Measurements from ENCODE around the gene ZDHHC1. TPM values are rescaled to one million over a fixed set of nuclear protein-coding genes. Genes with fewer than 3 reads are reported as not detected.

The ZDHHC1 gene
- total RNA-seq, 4 donors from 2014 or later: 2.5 to 11.1 (median 3.8) TPM

DNA sequence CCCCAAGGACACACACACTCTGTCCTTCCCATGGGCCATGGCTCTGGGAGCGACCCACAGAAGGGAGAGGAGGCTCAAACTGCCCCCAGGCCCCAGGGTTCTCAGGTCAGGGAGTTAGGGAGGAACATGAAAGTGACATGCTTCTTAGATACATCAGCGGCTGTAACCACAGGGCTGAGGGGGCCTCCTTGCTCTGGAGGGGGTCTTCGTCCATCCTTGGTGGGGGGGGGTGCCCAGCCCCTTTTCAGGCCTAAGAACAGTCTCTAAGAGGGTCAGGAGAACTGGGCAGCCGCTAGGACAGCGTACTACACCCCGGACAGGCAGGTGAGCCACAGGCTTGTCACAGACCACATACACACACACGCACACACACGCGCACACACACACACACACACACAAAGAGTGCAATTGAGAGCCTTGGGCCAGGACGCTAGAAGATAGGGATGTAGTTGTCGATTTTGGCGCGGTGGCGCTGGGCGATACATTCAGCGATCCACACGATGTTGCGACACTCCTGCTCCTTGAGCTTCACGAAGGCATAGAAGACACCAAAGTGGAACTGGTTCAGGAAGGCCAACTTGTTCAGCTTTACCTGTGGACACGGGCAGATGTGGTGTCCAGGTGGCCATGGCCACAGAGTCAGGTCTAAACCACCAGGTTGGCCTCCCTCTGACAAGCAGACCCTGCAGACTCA, 22.0 kb upstream of the ZDHHC1 start:
- TF ChIP-seq CTCF (IDR thresholded peaks at IDR 0.05) (no peak), POLR2A (IDR thresholded peaks at IDR 0.05) (no peak)
- intact Hi-C loops (cut with DNase I): no loop called here
- peaks cover 10 to 41% (median 15%) of the 10 kb centered on the region in 3 donors for H3K4me1 ChIP-seq
- DNase-seq: no peak
- H3K27me3 ChIP-seq: no peaks in the 10 kb centered on the region
- 91 to 96% methylated on average over 16 of the region's 20 CpGs for WGBS, 2 donors
- no peak overlapping the region for H3K27ac ChIP-seq
- no peaks in the 10 kb centered on the region for H3K9me3 ChIP-seq
- H3K36me3 ChIP-seq: peaks cover 14 to 74% (median 27%) of the 10 kb centered on the region in 3 donors
- no peak overlapping the region for H3K4me3 ChIP-seq

GRCh38 chr16:67437513-67437912, 21.2 kb upstream of the ZDHHC1 start:
- Histone ChIP-seq H3K36me3 (peaks cover 6 to 67% (median 27%) of the 10 kb centered on the region in 3 donors), H3K4me1 (peaks cover 5 to 41% (median 15%) of the 10 kb centered on the region in 3 donors), H3K27me3 (no peaks in the 10 kb centered on the region), H3K9me3 (no peaks in the 10 kb centered on the region), H3K4me3 (no peak overlapping the region), H3K27ac (no peak overlapping the region)
- WGBS, 2 donors: 50 to 90% methylated on average over 2 to 3 of the region's 4 CpGs
- no peak for TF ChIP-seq CTCF (IDR thresholded peaks at IDR 0.05)
- no peak for TF ChIP-seq POLR2A (IDR thresholded peaks at IDR 0.05)
- intact Hi-C loops (cut with DNase I): no loop called here
- DNase-seq: no peak

- Histone ChIP-seq H3K27ac (no peak overlapping the region), H3K4me1 (peaks cover 7 to 41% (median 17%) of the 10 kb centered on the region in 3 donors), H3K36me3 (peaks cover 6 to 59% (median 27%) of the 10 kb centered on the region in 3 donors), H3K27me3 (no peaks in the 10 kb centered on the region), H3K9me3 (no peaks in the 10 kb centered on the region), H3K4me3 (no peak overlapping the region)
- TF ChIP-seq POLR2A (IDR thresholded peaks at IDR 0.05): no peak
- no peak for DNase-seq
- intact Hi-C loops (cut with DNase I): no loop called here
- WGBS, 2 donors: 91 to 93% methylated on average over 7 to 17 of the region's 23 CpGs
These were observed 20.4 kb upstream of the ZDHHC1 start for GRCh38 chr16:67436640-67437193.

GRCh38 chr16:67435758-67436164, 19.5 kb upstream of the ZDHHC1 start:
- no peak overlapping the region for H3K27ac ChIP-seq
- no peak for TF ChIP-seq CTCF (IDR thresholded peaks at IDR 0.05)
- no peak for TF ChIP-seq POLR2A (IDR thresholded peaks at IDR 0.05)
- intact Hi-C loops (cut with DNase I): no loop called here
- no peaks in the 10 kb centered on the region for H3K9me3 ChIP-seq
- WGBS, 2 donors: 97% methylated on average over 6 of the region's 16 CpGs; no CpG with 5 or more reads in 1 of the 2 donors
- H3K4me3 ChIP-seq: no peak overlapping the region
- H3K36me3 ChIP-seq: peaks cover 6 to 55% (median 27%) of the 10 kb centered on the region in 3 donors
- no peaks in the 10 kb centered on the region for H3K27me3 ChIP-seq
- DNase-seq: no peak
- peaks cover 11 to 40% (median 19%) of the 10 kb centered on the region in 3 donors for H3K4me1 ChIP-seq

GRCh38 chr16:67433131-67433719, 16.9 kb upstream of the ZDHHC1 start:
- Histone ChIP-seq H3K36me3 (peaks cover 6 to 30% (median 12%) of the 10 kb centered on the region in 3 donors), H3K9me3 (no peaks in the 10 kb centered on the region), H3K27ac (no peak overlapping the region), H3K4me3 (no peak overlapping the region), H3K4me1 (peaks cover 20 to 50% (median 27%) of the 10 kb centered on the region in 3 donors), H3K27me3 (peaks cover 0 to 18% (median 0%) of the 10 kb centered on the region in 4 donors)
- DNase-seq: no peak
- TF ChIP-seq POLR2A (IDR thresholded peaks at IDR 0.05) (no peak), CTCF (IDR thresholded peaks at IDR 0.05) (no peak)
- 72 to 90% methylated on average over 2 to 3 of the region's 5 CpGs for WGBS, 2 donors
- intact Hi-C loops (cut with DNase I): no loop called here
